Measurements from ENCODE around the gene KLHL24.
"Not testable (repeated sequence)": the region's sequence is repeated elsewhere in the genome, so short reads cannot be mapped to it uniquely, and the experiment has no call there.

KLHL24 gene

GRCh38 chr3:183638101-183638852 lies 2.9 kb downstream of the KLHL24 start:
- H3K27me3 ChIP-seq: no peaks in the 10 kb centered on the region
- no peak overlapping the region for H3K4me3 ChIP-seq
- H3K36me3 ChIP-seq: no peaks in the 10 kb centered on the region
- peaks cover 0 to 47% (median 18%) of the 10 kb centered on the region in 4 donors for H3K4me1 ChIP-seq
- H3K27ac ChIP-seq: peak overlapping the region in 1 of 2 donors; percentile 97
- TF ChIP-seq CTCF (IDR thresholded peaks at IDR 0.05): no peak
- H3K9me3 ChIP-seq: no peaks in the 10 kb centered on the region
- no peak for DNase-seq
- intact Hi-C loops (cut with DNase I; ENCODE audit: low total_unique reads): loop anchor here (5.0 kb wide), 2 partner anchors 59 to 541 kb away; partner anchors contain the start of genes MCCC1 and YEATS2

GRCh38 chr3:183640635-183641034 lies 5.2 kb downstream of the KLHL24 start:
- H3K4me3 ChIP-seq, H3K36me3 ChIP-seq, DNase-seq, H3K9me3 ChIP-seq, H3K27ac ChIP-seq, H3K27me3 ChIP-seq: not testable (repeated sequence)
- H3K4me1 ChIP-seq: peaks cover 0 to 57% (median 16%) of the 10 kb centered on the region in 4 donors
- intact Hi-C loops (cut with DNase I; ENCODE audit: low total_unique reads): loop anchor here (5.0 kb wide), 1 partner anchor 787 kb away; no protein-coding TSS in a partner anchor

GRCh38 chr3:183641882-183642281 lies 6.5 kb downstream of the KLHL24 start:
- H3K36me3 ChIP-seq: peaks cover 0 to 14% (median 10%) of the 10 kb centered on the region in 3 donors
- H3K9me3 ChIP-seq: no peaks in the 10 kb centered on the region
- DNase-seq: no peak
- H3K4me1 ChIP-seq: peaks cover 0 to 61% (median 15%) of the 10 kb centered on the region in 4 donors
- H3K27ac ChIP-seq: no peak overlapping the region
- H3K27me3 ChIP-seq: no peaks in the 10 kb centered on the region
- H3K4me3 ChIP-seq: no peak overlapping the region
- no peak for TF ChIP-seq CTCF (IDR thresholded peaks at IDR 0.05)
- intact Hi-C loops (cut with DNase I; ENCODE audit: low total_unique reads): loop anchor here (5.0 kb wide), 1 partner anchor 785 kb away; no protein-coding TSS in a partner anchor

GRCh38 chr3:183644244-183644643 lies 8.8 kb downstream of the KLHL24 start:
- DNase-seq: no peak
- H3K9me3 ChIP-seq: no peaks in the 10 kb centered on the region
- H3K4me3 ChIP-seq: no peak overlapping the region
- TF ChIP-seq CTCF (IDR thresholded peaks at IDR 0.05): no peak
- peaks cover 0 to 37% (median 6%) of the 10 kb centered on the region in 4 donors for H3K4me1 ChIP-seq
- no peak overlapping the region for H3K27ac ChIP-seq
- H3K27me3 ChIP-seq: no peaks in the 10 kb centered on the region
- intact Hi-C loops (cut with DNase I; ENCODE audit: low total_unique reads): loop anchor here (5.0 kb wide), 1 partner anchor 783 kb away; no protein-coding TSS in a partner anchor
- peaks cover 14 to 27% (median 14%) of the 10 kb centered on the region in 3 donors for H3K36me3 ChIP-seq

GRCh38 chr3:183645254-183645653 lies 9.8 kb downstream of the KLHL24 start:
- intact Hi-C loops (cut with DNase I; ENCODE audit: low total_unique reads): no loop called here
- peaks cover 0 to 30% (median 6%) of the 10 kb centered on the region in 4 donors for H3K4me1 ChIP-seq
- H3K27me3 ChIP-seq: no peaks in the 10 kb centered on the region
- DNase-seq: no peak
- no peaks in the 10 kb centered on the region for H3K9me3 ChIP-seq
- H3K4me3 ChIP-seq: no peak overlapping the region
- H3K36me3 ChIP-seq: peaks cover 18 to 29% (median 19%) of the 10 kb centered on the region in 3 donors
- no peak for TF ChIP-seq CTCF (IDR thresholded peaks at IDR 0.05)
- no peak overlapping the region for H3K27ac ChIP-seq

GRCh38 chr3:183650554-183650953 lies 15.1 kb downstream of the KLHL24 start:
- H3K27ac ChIP-seq: no peak overlapping the region
- H3K27me3 ChIP-seq: no peaks in the 10 kb centered on the region
- H3K36me3 ChIP-seq: peaks cover 61 to 75% (median 66%) of the 10 kb centered on the region in 3 donors
- TF ChIP-seq CTCF (IDR thresholded peaks at IDR 0.05): no peak
- H3K9me3 ChIP-seq: peaks cover 0 to 26% (median 21%) of the 10 kb centered on the region in 3 donors
- intact Hi-C loops (cut with DNase I; ENCODE audit: low total_unique reads): no loop called here
- no peak for DNase-seq
- peaks cover 0 to 5% (median 0%) of the 10 kb centered on the region in 4 donors for H3K4me1 ChIP-seq
- no peak overlapping the region for H3K4me3 ChIP-seq

Data from tibial artery (tissue), 4 donors.